Left ventricle myocardium superior (tissue), 1 donor: ENCODE measurements around the gene FKBP1B. TPM values are rescaled to one million over a fixed set of nuclear protein-coding genes. Genes with fewer than 3 reads are reported as not detected.
"Not testable (repeated sequence)": the region's sequence is repeated elsewhere in the genome, so short reads cannot be mapped to it uniquely, and the experiment has no call there.

Experiments used
- ATAC-seq: fragments of 200-7000 bp; cut with Tn5 transposase; one replicate; pipeline ENCODE4 v1.9.1; 2020; ENCODE audit warnings: mild to moderate bottlenecking, moderate library complexity
- DNase-seq: peaks from one replicate; pipeline ENCODE4 v3.0.0-alpha.2; 2020
- intact Hi-C: fragments of 100-400 bp; cut with micrococcal nuclease; formaldehyde crosslinking; loops from one replicate; pipeline ENCODE4 v1.11.0; 2022
- total RNA-seq: library from RNA; stranded (reverse); fragmentation: NEBNext Ultra II Directional; extraction: Animal tissue kit (Norgen Biotek cat#: 25700); gene quantifications from one replicate; pipeline ENCODE4 v1.2.1, GENCODE V29; 2021
- donor health status: DM: no; HTN: yes; CAD: no; lungs with severe emphysema.

FKBP1B gene
- total RNA-seq, 1 donor from 2014 or later: 3.2 TPM

GRCh38 chr2:24021122-24021998, 28.2 kb upstream of the FKBP1B start:
- intact Hi-C loops: no loop called here
- ATAC-seq (peak; percentile 34), DNase-seq (no peak)

DNA sequence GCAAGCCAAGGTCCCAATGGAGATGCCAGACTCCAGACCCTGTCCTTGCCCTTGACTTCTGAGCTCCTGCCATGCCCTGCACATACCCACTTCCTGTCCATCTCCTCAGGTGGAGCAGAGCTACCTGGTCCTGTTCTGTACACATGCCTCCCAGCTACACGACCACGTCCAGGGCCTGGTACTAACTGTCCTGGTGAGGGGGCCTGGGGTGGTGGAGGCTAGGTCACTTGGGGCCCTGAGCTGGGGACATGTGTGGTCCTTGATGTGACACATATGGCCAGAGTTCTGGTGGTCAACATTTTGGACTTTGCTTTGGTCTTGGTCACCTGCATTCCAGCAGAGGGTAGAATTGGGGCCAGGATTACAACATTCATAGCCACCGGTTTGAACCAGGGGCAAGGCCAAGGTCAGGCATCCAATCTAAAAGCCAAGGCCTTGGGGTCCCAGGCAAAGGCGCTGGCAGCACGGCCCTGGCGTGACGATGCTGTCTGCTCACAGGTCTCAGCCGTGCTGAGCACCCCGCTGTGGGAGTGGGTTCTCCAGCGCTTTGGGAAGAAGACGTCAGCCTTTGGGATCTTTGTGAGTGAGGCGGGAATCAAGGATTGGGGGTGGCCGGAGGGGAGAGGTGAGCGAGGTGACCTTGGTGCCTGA, 27.1 kb upstream of the FKBP1B start:
- intact Hi-C loops: no loop called here
- ATAC-seq (no peak), DNase-seq (no peak)

DNA sequence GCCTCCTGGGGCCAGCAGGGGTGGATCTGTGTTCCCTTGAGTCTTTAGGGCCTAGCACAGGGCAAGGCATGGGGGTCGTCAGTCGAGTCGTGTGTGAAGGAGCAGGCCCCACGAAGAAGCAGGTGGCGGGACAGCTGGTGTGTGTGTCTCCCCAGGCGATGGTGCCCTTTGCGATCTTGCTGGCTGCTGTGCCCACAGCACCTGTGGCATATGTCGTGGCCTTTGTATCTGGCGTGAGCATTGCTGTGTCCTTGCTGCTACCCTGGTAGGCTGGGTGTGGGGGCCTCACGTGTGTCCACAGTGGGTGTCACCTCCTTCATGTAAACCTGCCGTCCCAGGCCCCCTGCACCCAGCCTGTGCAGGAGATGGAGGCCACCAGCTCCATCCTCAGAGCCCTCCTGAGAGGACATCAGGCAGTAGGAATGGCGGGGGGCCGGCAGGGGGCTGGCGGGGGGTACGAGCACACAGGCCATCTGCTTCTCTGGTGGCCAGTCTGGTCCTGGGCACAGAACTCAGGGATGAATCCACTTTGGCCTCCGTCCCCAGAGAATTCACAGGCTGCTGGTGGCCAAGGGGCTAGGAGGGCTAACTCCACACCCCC, 26.5 kb upstream of the FKBP1B start:
- intact Hi-C loops: no loop called here
- ATAC-seq (no peak), DNase-seq (no peak)

DNA sequence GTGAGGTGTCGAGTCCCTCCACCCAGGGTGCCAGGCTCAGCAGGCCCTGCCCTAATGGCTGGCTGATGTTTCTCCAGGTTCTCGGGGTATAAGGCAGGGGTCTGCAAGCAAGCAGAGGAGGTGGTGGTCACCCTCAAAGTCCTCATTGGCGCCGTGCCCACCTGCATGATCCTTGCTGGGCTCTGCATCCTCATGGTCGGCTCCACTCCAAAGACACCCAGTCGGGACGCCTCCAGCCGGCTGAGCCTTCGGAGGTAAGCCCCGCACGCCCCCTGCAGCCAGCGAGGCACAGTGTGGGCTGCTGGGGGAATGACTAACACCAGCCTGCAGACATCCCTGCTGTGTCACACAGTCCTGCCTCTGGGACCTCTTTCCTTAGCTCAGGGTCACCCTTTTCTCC, 25.5 kb upstream of the FKBP1B start:
- ATAC-seq (peak; percentile 34), DNase-seq (no peak)
- intact Hi-C loops: no loop called here

DNA sequence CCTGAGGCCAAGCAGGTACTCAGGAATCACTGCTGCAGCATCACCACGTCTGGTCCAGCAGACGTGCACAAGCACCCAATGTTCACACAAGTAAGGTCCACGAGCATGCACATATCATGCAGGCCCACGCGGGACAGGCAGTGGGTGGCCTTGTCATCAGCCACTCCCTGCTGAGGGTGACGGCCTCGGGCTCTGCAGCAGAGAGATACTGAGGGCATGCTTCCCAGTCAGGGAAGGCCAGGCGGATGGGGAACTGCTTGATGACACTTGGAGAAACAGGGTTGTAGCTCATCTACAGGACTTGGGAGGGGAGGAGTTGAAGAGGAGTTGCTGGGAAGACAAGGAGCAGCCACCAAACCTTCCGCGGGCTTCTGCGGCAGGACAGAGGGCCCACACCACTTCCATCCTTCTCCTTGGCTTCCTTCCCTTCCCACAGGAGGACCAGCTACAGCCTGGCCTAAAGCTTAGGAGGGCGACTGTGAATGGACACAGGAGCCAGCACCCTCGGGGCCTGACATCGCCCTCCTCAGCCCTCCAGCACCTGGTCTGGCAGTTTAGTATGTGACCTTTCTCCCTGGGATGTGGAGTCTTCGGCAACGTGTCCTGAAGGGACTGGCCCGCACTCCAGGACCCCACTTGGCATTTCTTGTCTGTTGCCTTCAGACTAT, 24.4 kb upstream of the FKBP1B start:
- DNase-seq (no peak), ATAC-seq (no peak)
- intact Hi-C loops: no loop called here

DNA sequence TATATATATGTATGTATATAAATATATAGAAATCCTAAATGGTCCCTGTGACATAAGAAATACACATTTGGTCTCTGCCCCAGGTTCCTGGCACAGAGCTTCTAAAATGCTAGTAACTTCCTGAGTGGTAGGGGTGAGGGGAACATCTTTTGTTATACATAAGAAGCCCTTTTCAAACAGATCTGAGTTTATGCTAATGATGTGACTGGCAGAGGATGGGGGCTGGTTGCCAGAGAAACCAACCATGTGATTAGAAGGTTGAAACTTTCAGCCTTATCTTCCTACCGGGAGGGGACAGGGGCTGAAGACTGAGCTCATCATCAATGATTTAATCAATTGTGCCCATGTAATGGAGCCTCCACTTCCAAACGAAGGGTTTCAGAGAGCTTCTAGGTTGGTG, 23.3 kb upstream of the FKBP1B start:
- ATAC-seq (no peak), DNase-seq (no peak)
- intact Hi-C loops: no loop called here

DNA sequence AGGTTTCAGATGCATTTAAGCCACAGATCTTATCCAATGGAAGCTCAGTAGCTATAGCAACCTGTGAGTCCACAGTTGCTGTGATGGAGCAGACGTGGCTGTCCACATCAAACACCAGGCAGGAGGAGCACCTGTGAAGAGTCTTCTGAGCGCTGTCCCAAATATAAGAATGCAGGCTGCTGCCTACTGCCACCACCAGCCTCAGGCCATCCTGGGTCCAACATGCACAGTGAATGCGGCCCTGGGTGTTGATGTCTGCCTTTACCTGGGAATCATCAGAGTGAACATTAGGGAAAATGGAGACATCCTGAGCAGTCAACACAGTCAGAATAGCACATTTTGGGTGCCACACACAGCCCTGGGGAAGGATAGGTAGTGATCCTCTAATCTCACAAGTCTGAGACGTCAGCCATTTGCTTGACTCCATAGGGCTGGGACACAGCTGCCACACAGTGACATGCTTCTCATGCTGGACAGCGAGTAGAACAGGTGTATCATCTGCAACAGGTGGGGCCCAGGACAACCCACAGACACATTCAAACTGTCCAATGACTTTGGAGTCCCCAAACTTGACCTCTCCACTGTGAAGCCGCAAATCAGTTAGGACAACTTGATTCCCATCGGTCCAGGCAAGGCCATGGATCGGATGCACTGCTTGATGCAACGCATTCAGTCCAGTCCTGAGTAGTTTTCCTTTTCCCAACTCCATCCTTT, 10.6 kb upstream of the FKBP1B start:
- DNase-seq (no peak), ATAC-seq (no peak)
- intact Hi-C loops: no loop called here

DNA sequence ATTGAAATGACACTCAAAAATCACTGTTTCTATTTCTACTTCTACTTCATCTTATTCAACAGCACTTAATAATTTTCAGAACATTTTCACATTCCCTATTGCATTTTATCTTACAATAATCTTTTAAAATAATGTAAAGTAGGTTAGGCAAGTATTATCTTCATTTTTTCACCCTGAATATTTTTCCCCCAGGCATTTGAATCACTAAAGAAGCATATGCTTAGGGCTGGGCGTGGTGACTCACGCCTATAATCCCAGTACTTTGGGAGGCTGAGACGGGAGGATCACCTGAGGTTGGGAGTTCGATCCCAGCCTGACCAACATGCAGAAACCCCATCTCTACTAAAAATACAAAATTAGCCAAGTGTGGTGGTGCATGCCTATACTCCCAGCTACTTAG, 9.0 kb upstream of the FKBP1B start:
- intact Hi-C loops: no loop called here

DNA sequence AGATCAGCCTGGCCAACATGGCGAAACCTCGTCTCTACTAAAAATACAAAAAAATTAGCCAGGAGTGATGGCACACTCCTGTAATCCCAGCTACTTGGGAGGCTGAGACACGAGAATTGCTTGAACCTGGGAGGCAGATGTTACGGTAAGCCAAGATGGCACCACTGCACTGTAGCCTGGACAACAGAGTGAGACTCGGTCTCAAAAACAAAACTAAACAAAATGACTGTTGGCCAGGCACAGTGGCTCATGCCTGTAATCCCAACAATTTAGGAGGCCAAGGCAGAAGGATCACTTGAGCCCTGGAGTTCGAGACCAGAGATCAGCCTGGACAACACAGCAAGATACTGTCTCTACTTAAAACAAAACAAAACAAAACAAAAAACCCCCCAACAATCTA, 6.4 kb upstream of the FKBP1B start:
- ATAC-seq, DNase-seq, intact Hi-C loops: not testable (repeated sequence)

More for the DNA sequence above, 9.0 kb upstream of the FKBP1B start:
- ATAC-seq: no peak
- DNase-seq: no peak

GRCh38 chr2:24045511-24046508, 3.7 kb upstream of the FKBP1B start:
- ATAC-seq (no peak), DNase-seq (no peak)
- intact Hi-C loops: no loop called here

DNA sequence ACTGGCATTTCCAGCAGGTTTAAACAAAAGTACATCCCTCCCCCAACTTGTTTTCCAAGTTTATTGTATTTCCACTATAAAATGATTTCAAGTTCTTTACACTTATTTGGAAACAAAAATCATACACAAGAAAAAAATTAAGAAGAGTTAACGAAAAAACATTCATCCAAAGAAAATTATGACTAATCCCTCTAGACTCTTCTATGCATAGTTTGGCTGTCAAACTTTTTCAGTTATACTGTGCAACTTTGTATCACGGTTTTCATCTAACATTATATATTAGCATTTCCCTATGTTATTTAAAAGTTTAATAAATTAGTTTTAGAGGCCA, 3.0 kb upstream of the FKBP1B start:
- DNase-seq (no peak), ATAC-seq (no peak)
- intact Hi-C loops: no loop called here

- intact Hi-C loops: no loop called here
- ATAC-seq (peak; percentile 99), DNase-seq (peak; percentile 94)
Measured at GRCh38 chr2:24046930-24047702, 2.4 kb upstream of the FKBP1B start, which contains the start of gene WDCP. Gene WDCP (minus strand): TSS chr2:24047391. CDS start chr2:24039494, 7,897 bp downstream.

DNA sequence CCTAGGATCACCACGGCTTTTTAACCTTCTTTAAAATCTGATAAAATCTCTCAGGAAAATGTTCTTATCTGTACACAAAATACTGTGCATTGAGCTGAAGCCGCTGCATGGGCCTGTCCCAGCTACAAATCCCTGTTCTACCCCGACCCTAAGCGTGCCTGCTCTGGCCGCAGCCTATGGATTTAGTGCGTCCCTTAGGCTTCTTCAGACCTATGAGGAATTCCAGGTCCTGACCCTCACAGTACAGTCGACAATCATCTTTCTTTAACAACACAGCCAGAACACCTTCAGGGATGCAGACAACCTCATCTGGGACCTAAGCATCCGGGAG, 1.9 kb upstream of the FKBP1B start:
- ATAC-seq (no peak), DNase-seq (no peak)
- intact Hi-C loops: no loop called here

DNA sequence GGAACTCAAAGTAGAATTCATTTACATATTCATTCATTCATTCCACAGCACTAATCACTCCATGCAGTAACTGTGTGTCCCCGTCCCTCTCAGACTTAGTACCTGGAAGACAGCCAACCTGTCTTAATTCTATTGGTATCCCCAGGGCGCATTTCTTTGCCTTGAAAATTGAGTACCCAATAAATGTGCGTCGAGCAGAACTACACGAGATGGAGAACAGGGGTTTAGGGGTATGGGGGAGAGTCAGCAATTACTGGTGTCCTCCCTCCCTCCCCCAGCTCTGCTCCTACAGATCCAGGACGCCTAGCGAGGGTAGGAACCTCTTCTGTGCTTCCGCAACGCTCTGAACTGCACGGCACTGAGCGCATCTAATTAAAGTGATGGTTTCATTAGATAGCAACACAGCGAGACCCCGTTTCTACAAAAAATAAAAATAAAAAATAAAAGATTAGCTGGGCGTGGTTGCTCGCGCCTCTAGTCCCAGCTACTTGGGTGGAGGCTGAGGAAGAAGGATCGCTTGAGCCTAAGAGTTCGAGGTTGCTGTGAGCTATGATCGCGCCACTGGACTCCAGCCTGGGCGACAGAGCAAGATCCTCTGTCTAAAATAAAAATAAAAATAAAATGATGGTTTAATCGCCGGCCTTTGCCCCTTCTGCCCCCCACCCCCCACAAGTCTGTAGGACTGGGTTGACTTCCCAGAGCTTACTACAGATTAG, 614 bp upstream of the FKBP1B start:
- DNase-seq: no peak
- intact Hi-C loops: no loop called here
- ATAC-seq: no peak

GRCh38 chr2:24050041-24050979, 769 bp downstream of the FKBP1B start:
- DNase-seq (peak; percentile 54), ATAC-seq (peak; percentile 16)
- intact Hi-C loops: no loop called here

DNA sequence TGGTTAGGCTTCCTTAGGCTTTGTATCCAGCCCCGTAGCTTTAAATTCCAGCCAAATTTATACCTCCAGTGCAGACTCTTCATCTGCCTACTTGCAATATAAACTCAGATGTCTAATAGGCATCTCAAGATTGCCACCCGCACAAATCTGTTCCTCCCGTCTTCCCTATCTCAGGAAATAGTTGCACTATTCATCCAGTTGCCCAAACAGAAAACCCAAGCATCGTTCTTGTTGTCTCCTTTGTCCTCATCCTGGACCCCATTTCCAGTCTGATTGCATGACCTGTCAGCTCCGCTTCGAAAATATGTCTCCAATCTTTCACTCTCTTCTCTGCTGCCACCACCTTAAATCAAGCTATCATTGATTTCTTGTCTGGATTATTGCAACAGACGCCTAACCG, 2.3 kb downstream of the FKBP1B start:
- ATAC-seq (no peak), DNase-seq (no peak)
- intact Hi-C loops: no loop called here
